Femur (tissue), 1 donor: Measurements from ENCODE around the gene ASIC4.

Source experiments
- DNase-seq: peaks from one replicate; pipeline ENCODE4 v3.0.0-alpha.2; 2017

Gene ASIC4

GRCh38 chr2:219480004-219480403 is 34.3 kb upstream of the ASIC4 start:
- no peak for DNase-seq

- no peak for DNase-seq
These were observed 31.4 kb upstream of the ASIC4 start for GRCh38 chr2:219482674-219483405.

DNA sequence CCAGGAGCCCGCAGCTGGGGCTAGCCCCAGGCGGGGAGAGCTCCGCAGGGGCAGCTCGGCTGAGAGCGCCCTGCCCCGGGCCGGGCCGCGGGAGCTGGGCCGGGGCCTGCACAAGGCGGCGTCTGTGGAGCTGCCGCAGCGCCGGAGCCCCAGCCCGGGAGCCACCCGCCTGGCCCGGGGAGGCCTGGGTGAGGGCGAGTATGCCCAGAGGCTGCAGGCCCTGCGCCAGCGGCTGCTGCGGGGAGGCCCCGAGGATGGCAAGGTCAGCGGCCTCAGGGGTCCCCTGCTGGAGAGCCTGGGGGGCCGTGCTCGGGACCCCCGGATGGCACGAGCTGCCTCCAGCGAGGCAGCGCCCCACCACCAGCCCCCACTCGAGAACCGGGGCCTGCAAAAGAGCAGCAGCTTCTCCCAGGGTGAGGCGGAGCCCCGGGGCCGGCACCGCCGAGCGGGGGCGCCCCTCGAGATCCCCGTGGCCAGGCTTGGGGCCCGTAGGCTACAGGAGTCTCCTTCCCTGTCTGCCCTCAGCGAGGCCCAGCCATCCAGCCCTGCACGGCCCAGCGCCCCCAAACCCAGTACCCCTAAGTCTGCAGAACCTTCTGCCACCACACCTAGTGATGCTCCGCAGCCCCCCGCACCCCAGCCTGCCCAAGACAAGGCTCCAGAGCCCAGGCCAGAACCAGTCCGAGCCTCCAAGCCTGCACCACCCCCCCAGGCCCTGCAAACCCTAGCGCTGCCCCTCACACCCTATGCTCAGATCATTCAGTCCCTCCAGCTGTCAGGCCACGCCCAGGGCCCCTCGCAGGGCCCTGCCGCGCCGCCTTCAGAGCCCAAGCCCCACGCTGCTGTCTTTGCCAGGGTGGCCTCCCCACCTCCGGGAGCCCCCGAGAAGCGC is 30.6 kb upstream of the ASIC4 start:
- DNase-seq = no peak

GRCh38 chr2:219484343-219485200 is 29.7 kb upstream of the ASIC4 start:
- DNase-seq = no peak

DNA sequence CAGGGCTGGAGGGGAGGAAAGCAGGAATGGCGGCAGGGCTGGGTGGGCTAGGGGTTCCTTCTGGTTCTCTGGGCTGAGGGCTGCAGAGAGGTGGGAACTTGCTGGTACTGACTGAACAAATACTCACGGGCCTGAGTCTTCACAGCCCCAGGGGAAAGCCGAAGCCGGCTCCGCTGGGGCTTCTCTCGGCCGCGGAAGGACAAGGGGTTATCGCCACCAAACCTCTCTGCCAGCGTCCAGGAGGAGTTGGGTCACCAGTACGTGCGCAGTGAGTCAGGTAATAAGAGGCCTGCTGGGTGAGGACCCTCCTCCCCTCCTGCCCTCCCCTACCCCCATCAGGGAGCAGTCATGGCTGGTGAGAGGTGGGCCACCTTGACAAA is 29.1 kb upstream of the ASIC4 start:
- DNase-seq = no peak

GRCh38 chr2:219486380-219486959 is 27.8 kb upstream of the ASIC4 start:
- no peak for DNase-seq

DNA sequence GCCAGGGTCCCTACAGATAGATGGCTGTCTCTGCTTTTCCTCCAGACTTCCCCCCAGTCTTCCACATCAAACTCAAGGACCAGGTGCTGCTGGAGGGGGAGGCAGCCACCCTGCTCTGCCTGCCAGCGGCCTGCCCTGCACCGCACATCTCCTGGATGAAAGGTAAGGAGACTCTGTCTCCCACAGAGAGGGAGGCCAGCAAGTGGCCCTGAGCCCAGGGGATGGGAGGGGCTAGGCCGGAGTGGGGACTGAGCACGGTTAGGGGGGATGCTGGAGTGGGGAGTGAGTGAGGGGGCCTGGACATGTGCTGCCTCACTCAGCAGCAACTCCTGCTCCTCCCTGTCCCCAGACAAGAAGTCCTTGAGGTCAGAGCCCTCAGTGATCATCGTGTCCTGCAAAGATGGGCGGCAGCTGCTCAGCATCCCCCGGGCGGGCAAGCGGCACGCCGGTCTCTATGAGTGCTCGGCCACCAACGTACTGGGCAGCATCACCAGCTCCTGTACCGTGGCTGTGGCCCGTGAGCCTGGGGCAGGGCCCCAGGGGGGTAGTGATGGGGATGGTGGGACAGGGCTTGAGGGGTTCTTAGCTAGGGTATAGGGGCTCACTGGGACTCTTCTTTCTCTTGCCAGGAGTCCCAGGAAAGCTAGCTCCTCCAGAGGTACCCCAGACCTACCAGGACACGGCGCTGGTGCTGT is 26.0 kb upstream of the ASIC4 start:
- DNase-seq = no peak

GRCh38 chr2:219488844-219489194 is 25.5 kb upstream of the ASIC4 start:
- no peak for DNase-seq

DNA sequence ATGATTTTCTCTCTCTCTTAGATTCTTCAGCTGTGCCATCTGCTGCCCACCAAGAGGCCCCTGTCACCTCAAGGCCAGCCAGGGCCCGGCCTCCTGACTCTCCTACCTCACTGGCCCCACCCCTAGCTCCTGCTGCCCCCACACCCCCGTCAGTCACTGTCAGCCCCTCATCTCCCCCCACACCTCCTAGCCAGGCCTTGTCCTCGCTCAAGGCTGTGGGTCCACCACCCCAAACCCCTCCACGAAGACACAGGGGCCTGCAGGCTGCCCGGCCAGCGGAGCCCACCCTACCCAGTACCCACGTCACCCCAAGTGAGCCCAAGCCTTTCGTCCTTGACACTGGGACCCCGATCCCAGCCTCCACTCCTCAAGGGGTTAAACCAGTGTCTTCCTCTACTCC is 25.0 kb upstream of the ASIC4 start:
- no peak for DNase-seq

DNA sequence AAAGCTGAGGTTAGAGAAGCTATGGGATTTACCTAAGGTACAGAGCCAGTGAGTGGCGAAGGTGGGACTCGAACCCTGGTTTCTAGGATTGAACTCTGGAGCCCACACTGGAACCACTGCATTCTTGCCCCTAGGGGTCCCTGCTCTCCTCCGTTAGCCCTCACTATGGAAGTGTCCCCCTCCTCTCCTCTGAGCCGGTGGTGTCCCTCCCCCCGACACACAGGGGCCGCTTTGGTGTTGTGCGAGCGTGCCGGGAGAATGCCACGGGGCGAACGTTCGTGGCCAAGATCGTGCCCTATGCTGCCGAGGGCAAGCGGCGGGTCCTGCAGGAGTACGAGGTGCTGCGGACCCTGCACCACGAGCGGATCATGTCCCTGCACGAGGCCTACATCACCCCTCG is 24.1 kb upstream of the ASIC4 start:
- no peak for DNase-seq

DNA sequence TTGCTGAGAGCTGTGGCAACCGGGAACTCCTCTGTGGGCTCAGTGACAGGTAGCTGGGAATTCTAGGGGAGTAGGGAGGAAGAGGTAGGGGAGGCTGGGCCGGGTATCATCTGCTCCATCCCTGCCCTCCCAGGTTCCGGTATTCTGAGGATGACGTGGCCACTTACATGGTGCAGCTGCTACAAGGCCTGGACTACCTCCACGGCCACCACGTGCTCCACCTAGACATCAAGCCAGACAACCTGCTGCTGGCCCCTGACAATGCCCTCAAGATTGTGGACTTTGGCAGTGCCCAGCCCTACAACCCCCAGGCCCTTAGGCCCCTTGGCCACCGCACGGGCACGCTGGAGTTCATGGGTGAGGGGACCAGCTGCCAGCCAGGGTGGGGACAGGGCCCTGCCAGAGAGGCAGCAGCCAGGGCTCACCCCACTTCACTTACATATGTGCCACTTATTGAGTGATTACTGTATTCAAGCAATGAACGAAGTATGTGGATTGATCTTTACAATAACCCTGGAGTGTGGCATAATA is 23.6 kb upstream of the ASIC4 start:
- DNase-seq = no peak

DNA sequence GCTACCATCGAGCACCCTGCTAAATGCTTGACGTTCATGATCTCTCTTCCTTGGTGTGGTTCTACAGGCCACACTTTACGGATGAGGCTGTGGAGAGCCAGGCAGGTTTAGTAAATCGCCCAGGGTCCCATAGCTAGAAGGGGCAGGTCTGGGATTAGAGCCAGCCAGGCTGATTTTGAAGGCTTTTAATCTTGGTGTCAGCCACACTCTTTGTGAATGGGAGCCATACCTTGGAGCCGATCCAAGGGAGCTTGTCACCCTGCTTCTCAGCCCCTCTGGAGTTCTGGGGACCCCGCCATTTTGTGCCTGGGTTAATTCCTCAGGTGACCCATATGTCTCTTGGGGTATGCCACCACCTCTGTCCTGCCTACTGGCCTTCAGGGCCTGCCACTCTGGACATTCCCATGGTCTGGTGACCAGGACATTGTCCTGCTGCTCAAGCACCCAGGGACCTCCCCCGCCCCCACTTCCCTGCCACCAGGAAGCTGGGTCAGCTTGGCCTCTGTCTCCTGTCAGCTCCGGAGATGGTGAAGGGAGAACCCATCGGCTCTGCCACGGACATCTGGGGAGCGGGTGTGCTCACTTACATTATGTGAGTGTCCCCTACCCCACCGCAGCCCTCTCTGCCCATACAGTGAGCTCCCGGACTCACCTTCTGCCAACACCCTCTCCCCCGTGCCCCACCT is 22.9 kb upstream of the ASIC4 start:
- no peak for DNase-seq

DNA sequence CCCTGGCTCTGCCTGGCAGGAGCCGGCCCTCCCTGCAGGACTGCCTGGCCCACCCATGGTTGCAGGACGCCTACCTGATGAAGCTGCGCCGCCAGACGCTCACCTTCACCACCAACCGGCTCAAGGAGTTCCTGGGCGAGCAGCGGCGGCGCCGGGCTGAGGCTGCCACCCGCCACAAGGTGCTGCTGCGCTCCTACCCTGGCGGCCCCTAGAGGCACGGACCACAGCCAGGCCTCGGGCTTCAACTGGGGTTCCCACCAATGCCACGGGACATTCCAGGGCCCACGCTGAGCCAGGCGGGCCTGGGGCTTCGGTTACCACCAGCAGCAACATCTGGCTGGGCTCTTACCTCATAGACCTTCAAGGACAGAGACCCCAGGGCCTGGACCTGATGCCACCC is 21.7 kb upstream of the ASIC4 start:
- DNase-seq = no peak

GRCh38 chr2:219493086-219493485 is 21.2 kb upstream of the ASIC4 start:
- DNase-seq = no peak

- no peak for DNase-seq
These were observed 19.2 kb upstream of the ASIC4 start for GRCh38 chr2:219494952-219495530.

DNA sequence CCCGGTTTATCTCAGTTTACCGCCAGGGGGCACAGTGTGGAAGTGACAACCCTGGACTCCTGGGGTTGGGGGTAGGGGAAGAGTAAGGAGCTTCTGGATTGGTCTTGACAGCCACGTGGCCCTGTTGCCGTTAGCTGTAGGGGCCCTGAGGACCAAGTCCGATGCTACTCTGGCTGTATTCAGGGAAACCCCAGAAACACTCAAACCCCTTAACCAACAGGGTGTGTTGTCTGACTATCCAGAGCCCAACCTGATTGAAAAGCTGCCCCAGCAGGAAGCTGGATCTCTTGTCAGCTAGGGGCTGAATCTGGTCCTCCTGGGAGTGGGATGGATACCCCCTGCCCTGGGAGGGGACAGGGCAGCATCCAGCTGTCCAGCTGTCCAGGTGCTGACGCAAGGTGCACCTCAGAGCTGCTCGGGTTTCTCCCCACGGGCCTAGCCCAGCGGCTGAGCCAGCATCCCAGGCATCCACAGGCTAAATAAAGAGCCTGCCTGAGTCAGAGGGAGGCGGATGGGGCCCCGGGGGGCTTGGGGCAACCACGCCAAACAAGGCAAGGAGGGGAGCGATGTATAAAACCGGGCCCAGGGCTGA is 18.7 kb upstream of the ASIC4 start:
- peak; percentile 68 for DNase-seq

DNA sequence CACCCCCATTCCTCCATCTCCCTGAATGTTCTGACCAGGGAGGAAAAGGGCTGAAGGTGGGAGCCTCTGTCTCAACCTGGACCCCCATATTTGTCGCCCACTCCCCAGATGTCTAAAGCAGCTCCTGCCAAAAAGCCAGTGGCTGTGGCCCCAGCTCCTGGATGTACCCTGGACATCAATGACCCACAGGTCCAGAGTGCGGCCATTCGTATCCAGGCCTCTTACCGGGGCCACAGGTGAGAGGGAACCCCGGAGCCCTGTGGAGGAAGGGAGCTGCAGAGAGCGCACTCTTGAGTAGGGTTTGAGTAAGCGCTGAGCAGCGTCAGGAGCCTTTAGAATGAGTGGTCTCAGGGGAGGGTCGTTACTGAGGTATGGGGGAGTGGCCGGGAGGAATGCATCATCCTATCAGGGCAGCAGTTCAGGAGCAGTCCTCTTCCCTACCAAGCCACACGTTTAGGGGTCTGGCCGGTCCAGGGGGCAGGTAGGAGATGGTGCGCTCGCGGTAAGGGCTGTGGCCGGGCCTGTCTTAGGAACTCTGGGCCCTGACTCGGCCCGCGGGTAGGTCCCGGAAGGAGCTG is 17.9 kb upstream of the ASIC4 start:
- DNase-seq = no peak

DNA sequence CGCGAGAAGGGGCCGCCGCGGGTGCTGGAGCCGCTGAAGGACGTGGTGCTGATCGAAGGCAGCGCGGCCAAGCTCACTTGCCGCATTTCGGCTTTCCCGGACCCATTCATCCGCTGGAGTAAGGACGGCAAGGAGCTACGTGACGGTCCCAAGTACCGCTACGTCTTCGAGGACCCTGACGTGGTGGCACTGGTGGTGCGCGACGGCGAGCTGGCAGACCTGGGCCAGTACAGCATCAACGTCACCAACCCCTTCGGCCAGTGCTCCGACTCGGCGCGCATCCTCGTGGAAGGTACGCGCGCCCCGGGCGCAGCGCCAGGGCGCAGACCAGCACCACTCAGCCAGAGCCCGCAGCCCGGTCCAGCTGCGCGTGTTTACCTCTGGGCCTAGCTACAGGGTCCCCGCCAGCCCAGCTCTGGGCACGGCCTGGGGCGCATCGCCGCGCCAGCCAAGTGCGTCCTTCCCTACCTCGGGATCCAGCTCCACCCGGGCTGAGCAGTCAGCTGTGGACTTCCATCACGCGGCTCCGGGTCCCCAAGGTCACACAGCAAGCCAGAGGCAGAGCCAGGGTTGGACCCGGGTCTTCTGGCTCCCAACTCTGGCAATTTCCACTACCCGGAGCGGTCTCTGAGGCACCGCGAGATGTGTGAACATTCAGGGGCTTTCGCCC is 17.3 kb upstream of the ASIC4 start:
- DNase-seq = no peak

DNA sequence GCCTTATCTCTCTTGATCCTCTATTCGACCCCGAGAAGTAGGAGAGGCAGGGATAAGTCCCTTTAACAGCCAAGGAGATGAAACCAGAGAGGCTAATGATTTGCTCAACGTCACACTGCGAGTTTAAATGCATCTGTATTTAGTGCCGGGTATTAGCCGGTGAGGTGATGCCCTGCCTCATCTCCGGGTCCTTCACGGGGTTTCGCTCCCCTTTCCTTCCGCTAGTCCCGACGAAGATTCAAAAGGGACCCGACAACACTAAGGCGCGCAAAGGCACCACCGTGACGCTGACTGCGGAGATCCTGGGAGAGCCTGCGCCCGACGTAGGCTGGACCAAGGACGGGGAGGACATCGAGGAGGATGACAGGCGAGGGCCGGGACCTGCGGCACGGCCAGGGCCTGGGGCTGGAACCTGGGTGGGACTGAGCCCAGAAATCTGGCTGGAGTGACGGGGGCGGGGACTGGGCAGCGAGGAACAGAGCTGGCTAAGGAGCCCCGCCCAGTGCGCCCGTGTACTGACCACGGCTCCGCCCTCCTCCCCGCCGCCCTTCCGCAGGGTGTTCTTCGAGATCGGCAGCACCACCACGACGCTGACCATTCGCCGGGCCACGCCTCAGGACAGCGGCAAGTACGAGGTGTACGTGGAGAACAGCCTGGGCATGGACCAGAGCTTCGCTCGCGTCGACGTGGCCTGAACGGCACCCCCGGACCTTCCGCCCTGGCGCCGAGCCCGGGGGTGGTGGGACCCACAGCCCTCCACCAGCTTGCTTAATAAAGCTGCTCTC is 16.6 kb upstream of the ASIC4 start:
- DNase-seq = peak; percentile 90
